ENCODE data around the gene HABP4. TPM values are rescaled to one million over a fixed set of nuclear protein-coding genes. Genes with fewer than 3 reads are reported as not detected.

Gene HABP4
- total RNA-seq, 4 donors from 2014 or later: 1.9 to 11.3 (median 5.0) TPM

- no peaks in the 10 kb centered on the region for H3K27me3 ChIP-seq
- no peak for DNase-seq
- WGBS, 2 donors (ENCODE audit: low coverage in 1 of 2): 89 to 92% methylated on average over 7 to 11 of the region's 11 CpGs
- no peak for TF ChIP-seq POLR2A (IDR thresholded peaks at IDR 0.05)
- no peak for TF ChIP-seq EP300 (IDR thresholded peaks at IDR 0.05; ENCODE audit: low read depth)
- no peak for TF ChIP-seq CTCF (IDR thresholded peaks at IDR 0.05)
- no peak for TF ChIP-seq POLR2AphosphoS5 (IDR thresholded peaks at IDR 0.05)
- H3K4me3 ChIP-seq: no peak overlapping the region
- no peaks in the 10 kb centered on the region for H3K36me3 ChIP-seq
- intact Hi-C loops (cut with DNase I; ENCODE audit: low total_unique reads): no loop called here
- no peaks in the 10 kb centered on the region for H3K9me3 ChIP-seq
- in situ Hi-C loops (cut with MboI; ENCODE audit: low pct_ligation_motif_present in 1 of 4, low pct_unique_long_range_greater_than_20kb in 1 of 4, low sequenced_read_pairs in 3 of 4): no loop called here
- H3K27ac ChIP-seq: no peak overlapping the region
- H3K4me1 ChIP-seq: no peaks in the 10 kb centered on the region
These were observed 53.9 kb downstream of the HABP4 start for GRCh38 chr9:96503918-96504317.

- Histone ChIP-seq H3K4me3 (no peak overlapping the region), H3K9me3 (no peaks in the 10 kb centered on the region), H3K27me3 (no peaks in the 10 kb centered on the region), H3K27ac (no peak overlapping the region), H3K4me1 (no peaks in the 10 kb centered on the region), H3K36me3 (no peaks in the 10 kb centered on the region)
- WGBS, 2 donors (ENCODE audit: low coverage in 1 of 2): 86 to 89% methylated on average over 10 to 13 of the region's 13 CpGs
- TF ChIP-seq CTCF (IDR thresholded peaks at IDR 0.05) (no peak), EP300 (IDR thresholded peaks at IDR 0.05; ENCODE audit: low read depth) (no peak), POLR2AphosphoS5 (IDR thresholded peaks at IDR 0.05) (no peak), POLR2A (IDR thresholded peaks at IDR 0.05) (no peak)
- intact Hi-C loops (cut with DNase I; ENCODE audit: low total_unique reads) (no loop called here), in situ Hi-C loops (cut with MboI; ENCODE audit: low pct_ligation_motif_present in 1 of 4, low pct_unique_long_range_greater_than_20kb in 1 of 4, low sequenced_read_pairs in 3 of 4) (no loop called here)
- DNase-seq: no peak
These were observed 55.5 kb downstream of the HABP4 start for GRCh38 chr9:96505316-96505991.

- Histone ChIP-seq H3K27me3 (no peaks in the 10 kb centered on the region), H3K27ac (no peak overlapping the region), H3K4me3 (no peak overlapping the region), H3K9me3 (no peaks in the 10 kb centered on the region), H3K36me3 (no peaks in the 10 kb centered on the region), H3K4me1 (no peaks in the 10 kb centered on the region)
- in situ Hi-C loops (cut with MboI; ENCODE audit: low pct_ligation_motif_present in 1 of 4, low pct_unique_long_range_greater_than_20kb in 1 of 4, low sequenced_read_pairs in 3 of 4): no loop called here
- no peak for DNase-seq
- TF ChIP-seq EP300 (IDR thresholded peaks at IDR 0.05; ENCODE audit: low read depth) (no peak), POLR2AphosphoS5 (IDR thresholded peaks at IDR 0.05) (no peak), POLR2A (IDR thresholded peaks at IDR 0.05) (no peak), CTCF (IDR thresholded peaks at IDR 0.05) (no peak)
- WGBS, 2 donors (ENCODE audit: low coverage in 1 of 2): 80 to 88% methylated on average over 13 to 14 of the region's 14 CpGs
- intact Hi-C loops (cut with DNase I; ENCODE audit: low total_unique reads): no loop called here
These were observed 58.4 kb downstream of the HABP4 start for GRCh38 chr9:96508227-96508940.

- H3K27ac ChIP-seq: no peak overlapping the region
- no peaks in the 10 kb centered on the region for H3K4me1 ChIP-seq
- H3K36me3 ChIP-seq: no peaks in the 10 kb centered on the region
- TF ChIP-seq CTCF (IDR thresholded peaks at IDR 0.05) (no peak), EP300 (IDR thresholded peaks at IDR 0.05; ENCODE audit: low read depth) (no peak), POLR2A (IDR thresholded peaks at IDR 0.05) (no peak), POLR2AphosphoS5 (IDR thresholded peaks at IDR 0.05) (no peak)
- 80 to 93% methylated on average over 2 to 5 of the region's 5 CpGs for WGBS, 2 donors (ENCODE audit: low coverage in 1 of 2)
- H3K27me3 ChIP-seq: no peaks in the 10 kb centered on the region
- DNase-seq: no peak
- intact Hi-C loops (cut with DNase I; ENCODE audit: low total_unique reads): no loop called here
- H3K4me3 ChIP-seq: no peak overlapping the region
- in situ Hi-C loops (cut with MboI; ENCODE audit: low pct_ligation_motif_present in 1 of 4, low pct_unique_long_range_greater_than_20kb in 1 of 4, low sequenced_read_pairs in 3 of 4): no loop called here
- H3K9me3 ChIP-seq: no peaks in the 10 kb centered on the region
These were observed 59.1 kb downstream of the HABP4 start for GRCh38 chr9:96509026-96509425.

All from transverse colon (tissue), 4 donors.